Upper lobe of left lung (tissue), 6 donors: Measurements from ENCODE around the gene SLC2A14. TPM values are rescaled to one million over a fixed set of nuclear protein-coding genes. Genes with fewer than 3 reads are reported as not detected.
"Not testable (repeated sequence)": the region's sequence is repeated elsewhere in the genome, so short reads cannot be mapped to it uniquely, and the experiment has no call there.

Source experiments
- ATAC-seq, 2 donors: fragments of 200-7000 bp; cut with Tn5 transposase; one replicate each; pipeline ENCODE4 v1.9.1; 2022; ENCODE audit warnings: mild to moderate bottlenecking in 2 of 2, moderate library complexity in 2 of 2; ENCODE audit not compliant: low FRiP score in 2 of 2
- DNase-seq, 2 donors: peaks; one replicate each; pipeline ENCODE4 v3.0.0-alpha.2; 2019 to 2020
- H3K27ac ChIP-seq, 4 donors: fragments of 200-600 bp; sonication (generic); one replicate each; pipeline ENCODE4 v1.5.1; 2016 to 2019
- H3K27me3 ChIP-seq, 4 donors: fragments of 200-600 bp; sonication (generic); one replicate each; pipeline ENCODE4 v1.5.1; 2017 to 2019
- H3K36me3 ChIP-seq, 4 donors: fragments of 200-600 bp; sonication (generic); one replicate each; pipeline ENCODE4 v1.5.1; 2016 to 2019
- H3K4me1 ChIP-seq, 4 donors: fragments of 200-600 bp; sonication (generic); one replicate each; pipeline ENCODE4 v1.5.1; 2018 to 2019
- H3K4me3 ChIP-seq, 4 donors: fragments of 200-600 bp; sonication (generic); one replicate each; pipeline ENCODE4 v1.5.1; 2017 to 2019; ENCODE audit warnings: mild to moderate bottlenecking in 2 of 4, moderate library complexity in 1 of 4
- H3K9me3 ChIP-seq, 4 donors: fragments of 200-600 bp; sonication (generic); one replicate each; pipeline ENCODE4 v1.5.1; 2018 to 2019
- CTCF ChIP-seq, 6 experiments: fragments of 450-650 bp in 4 of 6; fragments of 200-600 bp in 2 of 6; sonication (generic) in 2 of 6; IDR thresholded peaks; one replicate each; pipeline ENCODE4 v1.5.1; 2016 to 2019; ENCODE audit warnings: antibody characterized with exemption in 6 of 6
- EP300 ChIP-seq, 4 donors: sonication (generic); formaldehyde crosslinking; IDR thresholded peaks; one replicate each; pipeline ENCODE4 v1.5.1; 2017; ENCODE audit warnings: antibody characterized with exemption in 4 of 4, control low read depth in 2 of 4
- POLR2A ChIP-seq, 4 donors: fragments of 450-650 bp; IDR thresholded peaks; one replicate each; pipeline ENCODE4 v1.5.1; 2016 to 2017; ENCODE audit warnings: antibody characterized with exemption in 4 of 4, mild to moderate bottlenecking in 2 of 4
- POLR2AphosphoS5 ChIP-seq, 2 donors: sonication (generic); formaldehyde crosslinking; IDR thresholded peaks; one replicate each; pipeline ENCODE4 v1.5.1; 2017; ENCODE audit warnings: antibody characterized with exemption in 2 of 2
- WGBS, 2 donors: methylation state at CpG; one replicate each; pipeline ENCODE4 v1.1.5; 2017 to 2018; 5-methylcytosine and 5-hydroxymethylcytosine counted together
- total RNA-seq, 6 donors: library from RNA; depleted of rRNA in 4 of 6; stranded (reverse); fragments of >200 nt in 4 of 6; gene quantifications; one replicate each; pipeline versions ENCODE4 v1.1.0 to v1.2.1, GENCODE V29; 2016 to 2021
- donor health status: DM: no; HTN: no; CAD: no; lungs with moderate emphysema.
- donor health status: DM: no; HTN: yes; CAD: no; lungs with severe emphysema.

Gene SLC2A14
- 1 to 10 TPM in 1 of 6 donors, under 1 TPM in 1, not detected in 4; 0.17 to 3.2 TPM for total RNA-seq

- no peak for TF ChIP-seq POLR2A (IDR thresholded peaks at IDR 0.05)
- no peak for TF ChIP-seq POLR2AphosphoS5 (IDR thresholded peaks at IDR 0.05)
- no peak for TF ChIP-seq CTCF (IDR thresholded peaks at IDR 0.05)
- no peak for TF ChIP-seq EP300 (IDR thresholded peaks at IDR 0.05)
- Histone ChIP-seq H3K9me3 (no peaks in the 10 kb centered on the region), H3K4me1 (peaks cover 0 to 3% (median 0%) of the 10 kb centered on the region in 4 donors), H3K27ac (no peak within 1 kb of the TSS), H3K27me3 (peaks cover 0 to 14% (median 6%) of the 10 kb centered on the region in 4 donors), H3K4me3 (no peak within 1 kb of the TSS), H3K36me3 (no peaks in the 10 kb centered on the region)
- ATAC-seq (peak in 1 of 2 donors; percentile 61), DNase-seq (peak in 1 of 2 donors; percentile 82)
- 19 to 53% methylated on average over 8 to 63 of the region's 65 CpGs for WGBS, 2 donors
Measured at GRCh38 chr12:7872566-7873319, at the start of gene SLC2A14. TSS of gene SLC2A14 (minus strand) at chr12:7872915. CDS start at chr12:7869880, 3,035 bp downstream.

- not testable (repeated sequence) for H3K9me3 ChIP-seq, H3K4me1 ChIP-seq, H3K27me3 ChIP-seq, DNase-seq, H3K27ac ChIP-seq, H3K4me3 ChIP-seq, ATAC-seq
- peaks cover 35 to 78% (median 71%) of the 10 kb centered on the region in 4 donors for H3K36me3 ChIP-seq
- 87 to 91% methylated on average over 12 of the region's 12 CpGs for WGBS, 2 donors
Measured at GRCh38 chr12:7921181-7921580, 48.5 kb upstream of the SLC2A14 start.

GRCh38 chr12:7918268-7918590 lies 45.5 kb upstream of the SLC2A14 start:
- 87 to 94% methylated on average over 7 of the region's 7 CpGs for WGBS, 2 donors
- peaks cover 27 to 54% (median 48%) of the 10 kb centered on the region in 4 donors for H3K36me3 ChIP-seq
- not testable (repeated sequence) for H3K9me3 ChIP-seq

GRCh38 chr12:7917392-7918267 lies 44.9 kb upstream of the SLC2A14 start:
- no peaks in the 10 kb centered on the region for H3K27me3 ChIP-seq
- DNase-seq (no peak), ATAC-seq (no peak)
- no peaks in the 10 kb centered on the region for H3K4me1 ChIP-seq
- peaks cover 21 to 48% (median 42%) of the 10 kb centered on the region in 4 donors for H3K36me3 ChIP-seq
- no peak overlapping the region for H3K4me3 ChIP-seq
- no peaks in the 10 kb centered on the region for H3K9me3 ChIP-seq
- 90 to 93% methylated on average over 19 of the region's 19 CpGs for WGBS, 2 donors
- TF ChIP-seq CTCF (IDR thresholded peaks at IDR 0.05) (no peak), POLR2AphosphoS5 (IDR thresholded peaks at IDR 0.05) (no peak), POLR2A (IDR thresholded peaks at IDR 0.05) (no peak)
- H3K27ac ChIP-seq: no peak overlapping the region

More at GRCh38 chr12:7918268-7918590, 45.5 kb upstream of the SLC2A14 start:
- DNase-seq, H3K4me1 ChIP-seq, ATAC-seq, H3K27me3 ChIP-seq, H3K27ac ChIP-seq, H3K4me3 ChIP-seq: not testable (repeated sequence)

GRCh38 chr12:7916936-7917335 lies 44.2 kb upstream of the SLC2A14 start:
- no peak for DNase-seq
- H3K9me3 ChIP-seq: no peaks in the 10 kb centered on the region
- no peaks in the 10 kb centered on the region for H3K4me1 ChIP-seq
- H3K27me3 ChIP-seq: no peaks in the 10 kb centered on the region
- ATAC-seq: no peak
- H3K4me3 ChIP-seq: no peak overlapping the region
- H3K36me3 ChIP-seq: peaks cover 15 to 42% (median 35%) of the 10 kb centered on the region in 4 donors
- TF ChIP-seq POLR2A (IDR thresholded peaks at IDR 0.05): no peak
- no peak for TF ChIP-seq POLR2AphosphoS5 (IDR thresholded peaks at IDR 0.05)
- TF ChIP-seq CTCF (IDR thresholded peaks at IDR 0.05): no peak
- TF ChIP-seq EP300 (IDR thresholded peaks at IDR 0.05): no peak
- 85% methylated on average over 1 of the region's 1 CpG; no CpG with 5 or more reads in 1 of the 2 donors for WGBS, 2 donors
- no peak overlapping the region for H3K27ac ChIP-seq
